RPMI7951 (cell line): ENCODE measurements around the gene DCAF10. TPM values are rescaled to one million over a fixed set of nuclear protein-coding genes. Genes with fewer than 3 reads are reported as not detected.
A peak's percentile ranks its signal among the peaks of the same experiment; 100 is the strongest.
"Not testable (repeated sequence)": the region's sequence is repeated elsewhere in the genome, so short reads cannot be mapped to it uniquely, and the experiment has no call there.

Experiments
- DNase-seq: peaks from one replicate; pipeline ENCODE4 v3.0.0-alpha.2; 2012; ENCODE audit warnings: low read depth
- total RNA-seq: library from RNA; depleted of rRNA; stranded (reverse); fragments of >200 nt; shearing (Covaris generic); gene quantifications from 2 replicates; pipeline ENCODE4 v1.2.3, GENCODE V29; 2014; rRNA removed

The DCAF10 gene
- total RNA-seq, 1 experiment from 2014 or later: 19.9 TPM

- DNase-seq: peak; percentile 32
Observed at GRCh38 chr9:37908698-37909186, 108.1 kb downstream of the DCAF10 start.

- DNase-seq: no peak
Observed at GRCh38 chr9:37909326-37909725, 108.7 kb downstream of the DCAF10 start.

GRCh38 chr9:37909836-37910235 lies 109.2 kb downstream of the DCAF10 start:
- DNase-seq: not testable (repeated sequence)

- no peak for DNase-seq
Observed at GRCh38 chr9:37910271-37910670, 109.7 kb downstream of the DCAF10 start.

- no peak for DNase-seq
Observed at GRCh38 chr9:37911271-37911681, 110.7 kb downstream of the DCAF10 start.

GRCh38 chr9:37913480-37914153 lies 113.0 kb downstream of the DCAF10 start:
- peak; percentile 81 for DNase-seq

GRCh38 chr9:37914154-37914551 lies 113.6 kb downstream of the DCAF10 start:
- no peak for DNase-seq

- DNase-seq: no peak
Observed at GRCh38 chr9:37914701-37915358, 114.2 kb downstream of the DCAF10 start.

- DNase-seq: no peak
Observed at GRCh38 chr9:37915911-37916470, 115.4 kb downstream of the DCAF10 start.

GRCh38 chr9:37916471-37917312 lies 116.1 kb downstream of the DCAF10 start:
- DNase-seq: no peak

Other genes with a start within 250 kb of the DCAF10 start
- gene FBXO10, start 224.4 kb upstream of the DCAF10 start, total RNA-seq: 2.6 and 7.2 TPM in 2 replicates
- 265 and 292 TPM in 2 replicates for gene TOMM5, start 208.2 kb upstream of the DCAF10 start, total RNA-seq
- not detected in 2 replicates for gene FRMPD1, start 149.8 kb upstream of the DCAF10 start, total RNA-seq
- gene TRMT10B, start 47.0 kb upstream of the DCAF10 start, total RNA-seq: 1.7 and 2.0 TPM in 2 replicates
- gene EXOSC3, start 15.7 kb upstream of the DCAF10 start, total RNA-seq: 73.7 and 74.3 TPM in 2 replicates
- 47.2 and 55.5 TPM in 2 replicates for gene SLC25A51, start 103.3 kb downstream of the DCAF10 start, total RNA-seq